Loucy (cell line): ENCODE results near the gene RHOB.
"Not testable (repeated sequence)": the region's sequence is repeated elsewhere in the genome, so short reads cannot be mapped to it uniquely, and the experiment has no call there.

Source experiments
- H2AFZ ChIP-seq: fragments of 200-600 bp; sonication (generic); 2 replicates; pipeline ENCODE4 v1.6.0; 2016; ENCODE audit warnings: antibody characterized with exemption, mild to moderate bottlenecking, low read length, moderate library complexity
- H3F3A ChIP-seq: fragments of 200-600 bp; 2 replicates; pipeline ENCODE4 v1.6.0; 2016; ENCODE audit warnings: antibody characterized with exemption, low read depth, mild to moderate bottlenecking
- H3K27me3 ChIP-seq: fragments of 200-600 bp; sonication (generic); 2 replicates; pipeline ENCODE4 v1.6.1; 2014; ENCODE audit warnings: low read length, mild to moderate bottlenecking; ENCODE audit not compliant: insufficient read depth, poor library complexity, severe bottlenecking
- H3K36me3 ChIP-seq: fragments of 200-600 bp; sonication (generic); 2 replicates; pipeline ENCODE4 v1.6.1; 2016; ENCODE audit warnings: low read length; ENCODE audit not compliant: insufficient read depth
- H3K4me1 ChIP-seq: fragments of 200-600 bp; sonication (generic); 2 replicates; pipeline ENCODE4 v1.5.1; 2014; ENCODE audit warnings: low read length, mild to moderate bottlenecking; ENCODE audit not compliant: insufficient read depth, poor library complexity, severe bottlenecking
- H3K4me2 ChIP-seq: fragments of 200-600 bp; sonication (generic); 2 replicates; pipeline ENCODE4 v1.6.0; 2014; ENCODE audit warnings: antibody characterized with exemption, low read length, low read depth, mild to moderate bottlenecking; ENCODE audit not compliant: poor library complexity, severe bottlenecking
- H3K4me3 ChIP-seq: fragments of 200-600 bp; sonication (generic); 2 replicates; pipeline ENCODE4 v1.5.1; 2014; ENCODE audit warnings: low read length, mild to moderate bottlenecking, mixed read lengths; ENCODE audit not compliant: poor library complexity, severe bottlenecking
- H3K79me2 ChIP-seq: fragments of 200-600 bp; sonication (generic); 2 replicates; pipeline ENCODE4 v1.6.1; 2014; ENCODE audit warnings: low read length; ENCODE audit not compliant: insufficient read depth
- H3K9ac ChIP-seq: fragments of 200-600 bp; sonication (generic); 2 replicates; pipeline ENCODE4 v1.6.0; 2014; ENCODE audit warnings: mild to moderate bottlenecking, low read depth, low read length, moderate library complexity; ENCODE audit not compliant: poor library complexity, severe bottlenecking
- H3K9me2 ChIP-seq: fragments of 200-600 bp; sonication (generic); replicated peaks from 2 replicates; pipeline ENCODE4 v1.6.1; 2016; ENCODE audit warnings: low read depth, low read length, mixed read lengths
- H3K9me3 ChIP-seq: fragments of 200-600 bp; sonication (generic); 2 replicates; pipeline ENCODE4 v1.6.1; 2014; ENCODE audit warnings: mild to moderate bottlenecking, antibody characterized with exemption, low read length, low read depth; ENCODE audit not compliant: insufficient read depth
- H4K20me1 ChIP-seq: fragments of 200-600 bp; sonication (generic); 2 replicates; pipeline ENCODE4 v1.6.0; 2014; ENCODE audit warnings: antibody characterized with exemption, low read length, mild to moderate bottlenecking; ENCODE audit not compliant: insufficient read depth, poor library complexity, severe bottlenecking
- CTCF ChIP-seq: fragments of 200-600 bp; sonication (generic); conservative IDR thresholded peaks from 2 replicates; pipeline ENCODE4 v1.5.1; 2014; ENCODE audit warnings: mild to moderate bottlenecking, antibody characterized with exemption, low read length
- EZH2phosphoT487 ChIP-seq: fragments of 200-600 bp; IDR thresholded peaks from 2 replicates; pipeline ENCODE4 v1.6.1; 2018; ENCODE audit warnings: antibody characterized with exemption, mild to moderate bottlenecking, moderate library complexity, borderline replicate concordance

RHOB gene

DNA sequence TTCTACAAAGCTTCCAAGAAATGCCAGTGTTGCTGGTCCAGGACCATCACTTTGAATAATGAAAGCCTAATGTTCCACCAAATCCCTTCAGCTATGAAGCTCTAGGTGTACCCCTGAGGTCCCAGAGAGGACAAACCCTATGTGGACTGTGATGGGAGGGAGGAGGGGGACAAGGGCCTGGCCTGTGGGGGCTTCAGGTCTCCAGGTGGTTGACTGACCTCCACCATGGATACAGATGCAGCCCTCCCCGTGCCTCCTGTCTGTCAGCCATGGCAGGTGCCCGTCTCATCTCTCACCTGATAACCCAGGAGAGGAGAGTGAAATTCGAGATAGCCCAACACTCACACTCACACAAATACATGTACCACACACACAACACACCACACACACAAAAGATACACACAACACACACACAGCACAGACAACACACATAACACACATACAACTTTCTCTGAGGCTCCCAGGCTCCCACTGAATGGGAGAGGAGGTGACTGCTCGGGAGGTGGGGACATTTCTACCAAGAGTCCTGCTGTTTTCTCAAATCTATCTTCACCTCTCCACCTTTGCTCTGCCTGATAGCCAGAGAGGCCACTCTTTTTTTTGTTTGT is 12.8 kb upstream of the RHOB start:
- Histone ChIP-seq H3K79me2 (no peaks in the 10 kb centered on the region), H3F3A (no peaks in the 10 kb centered on the region), H3K9me2 (no peaks in the 10 kb centered on the region), H3K27me3 (no peaks in the 10 kb centered on the region), H3K4me3 (no peak overlapping the region), H3K9me3 (no peaks in the 10 kb centered on the region), H3K36me3 (no peaks in the 10 kb centered on the region), H3K4me1 (no peaks in the 10 kb centered on the region), H3K9ac (no peak overlapping the region), H3K4me2 (no peak overlapping the region), H4K20me1 (no peaks in the 10 kb centered on the region), H2AFZ (no peak overlapping the region)
- TF ChIP-seq EZH2phosphoT487: no peak
- TF ChIP-seq CTCF: no peak

GRCh38 chr2:20434588-20435294 is 12.1 kb upstream of the RHOB start:
- H2AFZ ChIP-seq: no peak overlapping the region
- H3K4me2 ChIP-seq: no peak overlapping the region
- no peak overlapping the region for H3K9ac ChIP-seq
- no peaks in the 10 kb centered on the region for H3K9me2 ChIP-seq
- no peaks in the 10 kb centered on the region for H3K36me3 ChIP-seq
- H3K4me1 ChIP-seq: no peaks in the 10 kb centered on the region
- TF ChIP-seq CTCF (no peak), EZH2phosphoT487 (no peak)
- no peaks in the 10 kb centered on the region for H3F3A ChIP-seq
- H3K27me3 ChIP-seq: no peaks in the 10 kb centered on the region
- no peaks in the 10 kb centered on the region for H3K9me3 ChIP-seq
- no peaks in the 10 kb centered on the region for H4K20me1 ChIP-seq
- no peaks in the 10 kb centered on the region for H3K79me2 ChIP-seq
- no peak overlapping the region for H3K4me3 ChIP-seq

DNA sequence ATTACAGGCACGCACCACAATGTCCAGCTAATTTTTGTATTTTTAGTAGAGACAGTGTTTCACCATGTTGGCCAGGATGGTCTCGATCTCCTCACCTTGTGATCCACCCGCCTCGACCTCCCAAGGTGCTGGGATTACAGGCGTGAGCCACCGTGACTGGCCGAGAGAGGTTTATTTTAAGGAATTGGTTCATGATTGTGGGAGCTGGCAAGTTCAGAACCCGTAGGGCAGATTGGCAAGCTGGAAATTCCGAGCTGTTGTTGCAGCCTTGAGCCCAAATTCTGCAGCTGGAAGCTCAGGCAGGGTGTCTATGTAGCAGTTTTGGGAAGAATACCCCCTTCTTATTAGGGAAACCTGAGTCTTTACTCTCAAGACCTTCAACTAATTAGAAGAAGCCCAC is 11.4 kb upstream of the RHOB start:
- not testable (repeated sequence) for H3K9me3 ChIP-seq, H3K4me3 ChIP-seq, H3K4me1 ChIP-seq, H4K20me1 ChIP-seq, H3K4me2 ChIP-seq, H3K9ac ChIP-seq, H3K79me2 ChIP-seq, H3K9me2 ChIP-seq, H3K27me3 ChIP-seq, H3K36me3 ChIP-seq, H2AFZ ChIP-seq, H3F3A ChIP-seq
